Left ventricle myocardium inferior (tissue), 1 donor: ENCODE measurements around the gene DAAM1. TPM values are rescaled to one million over a fixed set of nuclear protein-coding genes. Genes with fewer than 3 reads are reported as not detected.

Source experiments
- DNase-seq: peaks from one replicate; pipeline ENCODE4 v3.0.0-alpha.2; 2020
- H3K27ac ChIP-seq: fragments of 200-600 bp; replicated peaks from 2 replicates; pipeline ENCODE4 v1.8.0; 2021
- H3K27me3 ChIP-seq: fragments of 200-600 bp; 2 replicates; pipeline ENCODE4 v1.8.0; 2021; ENCODE audit warnings: low read depth
- H3K36me3 ChIP-seq: fragments of 200-600 bp; 2 replicates; pipeline ENCODE4 v1.8.0; 2021
- H3K4me1 ChIP-seq: fragments of 200-600 bp; 2 replicates; pipeline ENCODE4 v1.8.0; 2021
- H3K4me3 ChIP-seq: fragments of 200-600 bp; 2 replicates; pipeline ENCODE4 v1.8.0; 2021; ENCODE audit warnings: mild to moderate bottlenecking, moderate library complexity
- H3K9me3 ChIP-seq: fragments of 200-600 bp; replicated peaks from 2 replicates; pipeline ENCODE4 v1.8.0; 2021
- intact Hi-C: fragments of 100-400 bp; cut with micrococcal nuclease; formaldehyde crosslinking; loops from one replicate; pipeline ENCODE4 v1.11.0; 2022
- total RNA-seq: library from RNA; stranded (reverse); fragmentation: NEBNext Ultra II Directional; extraction: Animal tissue kit (Norgen Biotek cat#: 25700); gene quantifications from one replicate; pipeline ENCODE4 v1.2.1, GENCODE V29; 2021
- TF ChIP-seq, protein P1 (sequence below): fragments of 200-600 bp; IDR thresholded peaks from 2 replicates; pipeline ENCODE4 v1.8.0; 2021; ENCODE audit warnings: antibody characterized with exemption, mild to moderate bottlenecking, borderline replicate concordance
- donor health status: DM: no; HTN: yes; CAD: no; lungs with severe emphysema.

The DAAM1 gene
- total RNA-seq, 1 donor from 2014 or later, result 84.8 TPM

GRCh38 chr14:59347915-59348314, 159.4 kb downstream of the DAAM1 start:
- no peaks in the 10 kb centered on the region for H3K27me3 ChIP-seq
- H3K27ac ChIP-seq, result peak overlapping the region; percentile 67
- H3K36me3 ChIP-seq, result peaks cover 39% of the 10 kb centered on the region
- no peak overlapping the region for H3K4me3 ChIP-seq
- H3K9me3 ChIP-seq, result no peaks in the 10 kb centered on the region
- TF ChIP-seq, protein P1, sequence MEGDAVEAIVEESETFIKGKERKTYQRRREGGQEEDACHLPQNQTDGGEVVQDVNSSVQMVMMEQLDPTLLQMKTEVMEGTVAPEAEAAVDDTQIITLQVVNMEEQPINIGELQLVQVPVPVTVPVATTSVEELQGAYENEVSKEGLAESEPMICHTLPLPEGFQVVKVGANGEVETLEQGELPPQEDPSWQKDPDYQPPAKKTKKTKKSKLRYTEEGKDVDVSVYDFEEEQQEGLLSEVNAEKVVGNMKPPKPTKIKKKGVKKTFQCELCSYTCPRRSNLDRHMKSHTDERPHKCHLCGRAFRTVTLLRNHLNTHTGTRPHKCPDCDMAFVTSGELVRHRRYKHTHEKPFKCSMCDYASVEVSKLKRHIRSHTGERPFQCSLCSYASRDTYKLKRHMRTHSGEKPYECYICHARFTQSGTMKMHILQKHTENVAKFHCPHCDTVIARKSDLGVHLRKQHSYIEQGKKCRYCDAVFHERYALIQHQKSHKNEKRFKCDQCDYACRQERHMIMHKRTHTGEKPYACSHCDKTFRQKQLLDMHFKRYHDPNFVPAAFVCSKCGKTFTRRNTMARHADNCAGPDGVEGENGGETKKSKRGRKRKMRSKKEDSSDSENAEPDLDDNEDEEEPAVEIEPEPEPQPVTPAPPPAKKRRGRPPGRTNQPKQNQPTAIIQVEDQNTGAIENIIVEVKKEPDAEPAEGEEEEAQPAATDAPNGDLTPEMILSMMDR, result no peak
- intact Hi-C loops, result no loop called here
- H3K4me1 ChIP-seq, result peaks cover 78% of the 10 kb centered on the region
- no peak for DNase-seq

DNA sequence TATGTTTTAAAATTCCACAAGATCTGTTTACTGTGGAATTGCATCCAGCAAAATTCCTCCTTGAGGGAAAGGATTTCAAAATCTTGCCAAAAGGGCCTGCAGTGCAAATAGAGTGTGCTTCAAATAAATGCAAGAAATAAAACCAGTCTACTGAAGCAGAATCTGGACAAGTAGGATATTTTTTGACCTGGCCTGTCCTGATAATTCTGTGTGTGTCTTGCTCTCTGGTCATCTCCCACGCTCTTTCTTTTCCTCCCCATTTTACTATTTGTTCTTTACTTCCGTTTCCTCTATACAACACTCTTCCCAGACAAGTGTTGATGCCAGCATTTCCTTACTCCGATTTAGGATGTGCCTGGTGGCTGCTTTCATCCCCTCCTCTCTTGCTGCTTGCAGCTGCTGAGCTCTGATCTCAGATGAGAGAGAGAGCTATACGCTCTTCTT, 160.8 kb downstream of the DAAM1 start:
- TF ChIP-seq, protein P1, result no peak
- H3K27ac ChIP-seq, result peak overlapping the region; percentile 67
- H3K9me3 ChIP-seq, result no peaks in the 10 kb centered on the region
- peaks cover 76% of the 10 kb centered on the region for H3K4me1 ChIP-seq
- DNase-seq, result no peak
- H3K27me3 ChIP-seq, result no peaks in the 10 kb centered on the region
- intact Hi-C loops, result no loop called here
- peaks cover 52% of the 10 kb centered on the region for H3K36me3 ChIP-seq
- no peak overlapping the region for H3K4me3 ChIP-seq

- Histone ChIP-seq H3K27ac (peak overlapping the region; percentile 9), H3K9me3 (no peaks in the 10 kb centered on the region), H3K36me3 (peaks cover 73% of the 10 kb centered on the region), H3K27me3 (no peaks in the 10 kb centered on the region), H3K4me1 (peaks cover 74% of the 10 kb centered on the region), H3K4me3 (no peak overlapping the region)
- TF ChIP-seq, protein P1, result no peak
- DNase-seq, result no peak
- intact Hi-C loops, result no loop called here
Measured at GRCh38 chr14:59352961-59353360, 164.5 kb downstream of the DAAM1 start.

- peaks cover 66% of the 10 kb centered on the region for H3K36me3 ChIP-seq
- no peaks in the 10 kb centered on the region for H3K27me3 ChIP-seq
- H3K4me3 ChIP-seq, result no peak overlapping the region
- intact Hi-C loops, result no loop called here
- DNase-seq, result no peak
- H3K4me1 ChIP-seq, result peaks cover 74% of the 10 kb centered on the region
- TF ChIP-seq, protein P1, result no peak
- H3K9me3 ChIP-seq, result no peaks in the 10 kb centered on the region
- peak overlapping the region; percentile 90 for H3K27ac ChIP-seq
Measured at GRCh38 chr14:59354666-59355065, 166.2 kb downstream of the DAAM1 start.

DNA sequence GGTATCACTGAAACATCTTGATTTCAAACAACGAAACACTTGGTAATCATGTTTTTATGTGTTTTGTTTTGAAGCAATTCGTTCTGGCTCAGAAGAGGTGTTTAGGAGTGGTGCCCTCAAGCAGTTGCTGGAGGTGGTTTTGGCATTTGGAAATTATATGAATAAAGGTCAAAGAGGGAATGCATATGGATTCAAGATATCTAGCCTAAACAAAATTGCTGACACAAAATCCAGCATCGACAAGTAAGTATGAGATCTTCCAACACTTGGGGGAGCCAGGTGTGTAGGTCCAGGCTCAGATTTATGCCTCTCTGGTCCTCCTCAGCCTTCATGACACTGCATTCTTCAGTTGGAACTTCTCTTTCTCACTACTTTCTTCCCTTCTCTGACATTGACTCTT, 166.6 kb downstream of the DAAM1 start:
- no peak for DNase-seq
- Histone ChIP-seq H3K27me3 (no peaks in the 10 kb centered on the region), H3K27ac (peak overlapping the region; percentile 90), H3K36me3 (peaks cover 66% of the 10 kb centered on the region), H3K9me3 (no peaks in the 10 kb centered on the region), H3K4me3 (no peak overlapping the region), H3K4me1 (peaks cover 74% of the 10 kb centered on the region)
- intact Hi-C loops, result no loop called here
- TF ChIP-seq, protein P1, result no peak

- H3K27ac ChIP-seq, result peak overlapping the region; percentile 90
- H3K4me1 ChIP-seq, result peaks cover 86% of the 10 kb centered on the region
- TF ChIP-seq, protein P1, result no peak
- no peak for DNase-seq
- no peaks in the 10 kb centered on the region for H3K27me3 ChIP-seq
- H3K36me3 ChIP-seq, result peaks cover 57% of the 10 kb centered on the region
- H3K4me3 ChIP-seq, result no peak overlapping the region
- H3K9me3 ChIP-seq, result no peaks in the 10 kb centered on the region
- intact Hi-C loops, result no loop called here
Measured at GRCh38 chr14:59356312-59356711, 167.8 kb downstream of the DAAM1 start.
